GM19372 (cell line): ENCODE data around the gene TUBA3D.
"Not testable (repeated sequence)": the region's sequence is repeated elsewhere in the genome, so short reads cannot be mapped to it uniquely, and the experiment has no call there.

ENCODE experiments used
- ATAC-seq: cut with Tn5 transposase; IDR thresholded peaks from one replicate; pipeline ENCODE4 v1.9.1; 2021; ENCODE audit warnings: mild to moderate bottlenecking, low read depth, moderate library complexity; ENCODE audit not compliant: unreplicated experiment

Gene TUBA3D

DNA sequence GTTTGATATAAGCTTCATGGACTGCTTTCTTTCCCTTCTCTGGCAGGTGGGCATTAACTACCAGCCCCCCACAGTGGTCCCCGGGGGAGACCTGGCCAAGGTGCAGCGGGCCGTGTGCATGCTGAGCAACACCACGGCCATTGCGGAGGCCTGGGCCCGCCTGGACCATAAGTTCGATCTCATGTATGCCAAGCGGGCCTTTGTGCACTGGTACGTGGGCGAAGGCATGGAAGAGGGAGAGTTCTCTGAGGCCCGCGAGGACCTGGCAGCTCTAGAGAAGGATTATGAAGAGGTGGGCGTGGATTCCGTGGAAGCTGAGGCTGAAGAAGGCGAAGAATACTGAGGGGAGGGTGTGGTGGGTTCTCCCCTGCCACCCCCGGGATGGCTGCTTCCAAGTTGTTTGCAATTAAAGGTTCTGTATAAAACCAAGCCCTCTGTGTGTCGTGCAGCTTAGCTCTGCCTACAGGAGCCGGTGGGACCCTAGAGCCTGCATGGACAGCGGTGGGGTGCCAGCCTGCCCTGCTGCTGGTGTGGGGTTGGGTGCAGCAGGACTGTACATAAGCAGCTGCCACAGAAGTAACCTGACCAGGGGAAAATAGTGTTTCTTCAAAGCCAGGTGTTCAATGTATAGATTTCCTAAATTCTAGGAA, 6.7 kb downstream of the TUBA3D start:
- not testable (repeated sequence) for ATAC-seq

DNA sequence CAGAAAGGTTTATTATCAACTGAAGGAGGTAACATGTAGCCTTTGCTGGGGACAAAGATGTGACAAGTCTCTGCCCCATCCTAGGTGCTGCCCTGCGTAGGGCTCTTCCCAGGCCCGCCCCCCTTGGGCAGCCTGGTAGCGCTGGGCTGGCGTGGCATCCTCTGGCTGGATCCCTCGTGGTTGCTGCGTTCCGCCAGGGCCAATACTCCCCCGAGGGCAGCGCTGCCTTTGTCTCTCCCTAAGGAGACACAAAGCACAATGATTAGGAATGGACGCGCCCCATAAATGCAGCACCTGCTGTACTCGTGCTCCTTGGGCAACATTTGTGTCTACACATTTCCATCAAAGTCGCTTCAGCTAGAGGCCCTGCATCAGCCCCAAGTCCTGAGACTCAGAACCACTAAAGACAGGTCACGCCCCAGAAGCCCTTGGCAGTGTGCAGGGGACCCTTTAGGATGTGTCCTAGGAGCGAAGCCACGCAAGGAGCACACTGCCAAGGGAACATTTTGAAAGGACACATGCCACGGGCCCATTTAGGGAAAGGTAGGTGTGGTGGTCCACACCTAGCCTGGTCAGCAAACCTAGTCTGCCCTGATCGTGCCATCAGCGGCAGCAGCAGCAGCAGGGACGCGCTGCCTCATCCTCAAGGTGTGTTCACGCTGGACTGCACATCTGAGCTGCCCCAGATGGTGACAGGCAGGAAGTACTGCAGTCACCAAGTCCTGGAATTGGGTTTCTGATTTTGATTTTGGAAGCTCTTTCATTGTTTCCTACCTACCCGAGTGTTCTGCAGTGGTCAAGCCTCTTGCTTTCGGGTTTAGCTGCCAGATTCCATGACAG, 8.3 kb downstream of the TUBA3D start:
- ATAC-seq: not testable (repeated sequence)

DNA sequence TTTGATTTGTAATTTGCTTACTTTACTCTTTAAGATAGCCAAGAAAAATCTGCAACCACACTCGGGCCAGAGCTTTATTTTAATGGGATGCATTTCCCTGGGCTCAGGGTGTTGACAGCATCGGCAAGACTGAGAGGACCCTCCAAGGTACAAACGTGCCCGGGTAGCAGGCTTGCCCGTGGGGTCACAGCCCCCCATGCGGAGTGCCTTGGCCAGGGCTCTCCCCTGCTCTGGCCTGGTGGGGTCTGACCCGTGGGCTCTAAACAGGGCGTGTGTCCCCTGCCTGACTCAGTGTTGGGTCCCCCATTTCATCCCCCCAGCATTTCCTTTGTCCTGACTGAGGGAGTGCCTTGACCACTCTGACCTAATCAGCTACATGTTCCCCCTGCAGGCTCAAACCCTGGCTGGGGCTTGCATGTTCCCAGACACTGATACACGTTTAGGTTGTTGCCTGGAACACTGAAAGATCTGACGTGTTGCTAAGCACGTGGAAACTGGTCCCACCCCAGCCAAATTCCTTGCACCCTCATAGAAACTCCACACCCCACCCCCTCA, 9.1 kb downstream of the TUBA3D start:
- ATAC-seq: not testable (repeated sequence)

DNA sequence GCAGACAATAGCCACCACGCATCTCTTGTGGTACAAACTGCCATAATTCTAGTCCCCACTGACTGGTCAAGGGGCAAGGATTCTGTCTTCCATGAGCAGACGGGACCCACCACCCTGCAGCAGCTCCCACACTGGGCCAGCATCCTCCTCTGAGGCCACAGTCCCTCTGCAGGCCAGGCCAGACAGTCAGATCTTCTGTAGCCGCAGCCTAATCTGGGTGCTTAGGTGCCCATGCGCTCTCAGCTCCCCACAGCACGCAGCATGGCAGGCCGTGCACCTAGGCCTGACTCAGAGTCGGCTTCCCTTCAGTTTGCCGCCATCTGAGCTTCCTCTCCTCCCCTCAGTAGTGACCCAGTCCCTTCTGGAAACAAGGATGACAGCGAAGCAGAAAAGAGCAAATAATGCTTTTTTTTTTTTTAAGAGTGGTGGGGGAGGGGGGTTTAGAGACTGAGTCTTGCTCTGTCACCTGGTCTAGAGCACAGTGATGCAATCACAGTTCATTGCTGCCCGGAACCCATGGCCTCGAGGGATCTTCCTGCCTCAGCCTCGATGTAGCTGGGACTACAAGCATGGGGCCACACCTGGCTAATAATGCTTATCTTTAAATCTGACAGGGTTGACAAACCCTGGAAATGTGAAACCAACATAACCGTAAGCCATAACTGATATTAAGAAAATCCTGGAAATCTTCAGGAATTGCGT, 10.4 kb downstream of the TUBA3D start:
- not testable (repeated sequence) for ATAC-seq

DNA sequence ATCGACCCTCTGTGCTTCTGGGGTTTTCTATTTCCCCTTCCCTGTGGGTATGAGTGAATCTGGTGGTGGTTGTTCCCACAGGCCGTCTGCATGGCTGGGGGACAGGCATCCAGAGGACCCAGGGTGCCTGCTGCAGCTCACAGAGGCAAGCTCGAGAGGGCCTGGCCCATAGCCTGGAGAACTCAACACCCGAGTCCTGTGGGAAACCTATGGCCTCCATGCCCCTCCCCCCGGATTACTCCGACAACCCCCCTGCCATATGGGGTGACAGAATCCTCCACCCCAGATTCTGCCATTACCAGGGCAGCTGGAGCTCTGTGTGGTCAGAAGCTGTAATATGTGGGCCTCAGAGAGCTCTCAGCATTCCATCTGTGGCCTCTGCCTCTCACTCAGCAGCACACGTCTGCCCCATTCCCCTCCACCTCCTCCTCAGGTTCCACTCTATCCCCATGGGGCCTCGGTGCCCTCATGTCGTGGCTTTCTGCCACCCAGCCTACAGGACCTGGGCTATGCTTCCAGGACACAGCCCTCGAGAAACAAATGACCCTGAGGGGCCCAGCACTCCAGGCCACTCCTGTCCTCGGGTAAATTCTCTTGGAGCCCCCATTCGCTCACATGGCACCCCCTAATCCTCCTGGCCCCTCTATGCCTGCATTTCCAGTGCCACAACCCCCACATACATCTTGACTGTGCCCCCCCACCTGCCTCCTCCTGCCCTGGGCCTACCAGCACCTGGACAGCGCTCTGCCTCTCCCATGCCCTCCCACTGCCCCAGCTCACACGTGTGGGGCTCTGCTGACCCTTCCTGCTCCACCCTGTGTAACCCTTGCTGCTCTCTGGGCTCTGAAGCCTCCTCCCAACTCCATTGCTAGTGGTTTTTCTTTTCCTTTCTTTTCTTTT, 12.6 kb downstream of the TUBA3D start:
- ATAC-seq: no peak

DNA sequence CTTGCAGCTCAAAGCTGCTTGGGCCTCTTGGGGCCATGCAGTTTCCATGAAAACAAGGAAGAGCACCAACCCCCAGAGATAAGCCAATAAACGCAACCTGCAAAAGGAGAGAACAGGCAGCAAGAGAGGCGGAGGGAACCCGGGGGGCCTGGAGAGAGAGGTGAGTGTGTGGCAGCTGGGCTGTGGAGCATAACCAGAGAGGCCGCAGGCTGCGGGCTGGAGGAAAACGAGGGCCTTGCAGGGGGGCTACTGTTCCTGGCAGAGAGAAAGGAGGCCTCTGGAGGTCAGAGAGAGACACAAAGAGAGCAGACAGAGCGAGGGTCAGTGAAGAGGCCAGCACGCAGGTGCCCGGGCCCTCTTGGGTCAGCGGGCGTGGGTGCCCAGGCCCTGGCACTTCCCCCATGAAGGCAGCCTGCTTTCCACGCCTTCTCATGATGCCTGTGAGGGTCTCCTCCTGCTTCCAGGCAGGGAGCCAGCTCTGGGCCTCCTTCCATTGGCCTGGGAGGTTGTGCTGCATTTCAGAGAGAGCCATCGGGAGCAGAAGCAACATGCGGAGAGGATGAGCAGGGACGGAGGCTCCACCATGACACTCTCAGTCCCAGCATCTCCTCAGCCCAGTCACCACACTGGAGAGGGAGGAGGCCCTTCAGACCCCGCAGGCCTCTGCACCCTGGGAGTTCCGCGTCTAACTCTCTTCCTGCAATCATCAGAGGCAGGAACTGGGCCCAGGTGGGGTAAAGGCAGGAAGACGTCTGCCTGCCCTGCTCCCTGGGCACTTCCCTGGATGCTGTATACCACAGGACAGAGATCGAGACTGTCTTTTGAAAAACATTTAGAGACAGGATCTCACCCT, 14.9 kb downstream of the TUBA3D start:
- not testable (repeated sequence) for ATAC-seq

DNA sequence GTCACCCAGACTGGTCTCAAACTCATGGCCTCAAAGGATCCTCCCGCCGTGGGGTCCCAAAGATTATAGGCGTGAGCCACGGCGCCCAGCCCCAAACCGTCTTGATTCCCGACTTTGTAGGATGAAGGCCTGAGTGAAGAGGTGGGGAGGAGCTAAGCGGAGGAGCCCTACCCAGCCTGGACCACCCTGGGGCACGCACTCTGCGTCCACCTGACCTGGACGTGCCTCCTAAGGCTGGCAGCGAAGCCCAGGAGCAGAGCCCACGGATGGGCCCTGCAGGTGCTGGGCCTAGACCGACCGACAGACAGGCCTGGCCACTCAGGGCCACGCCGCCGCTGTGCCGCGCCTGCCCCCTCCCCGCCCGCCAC, 15.5 kb downstream of the TUBA3D start:
- ATAC-seq: not testable (repeated sequence)

DNA sequence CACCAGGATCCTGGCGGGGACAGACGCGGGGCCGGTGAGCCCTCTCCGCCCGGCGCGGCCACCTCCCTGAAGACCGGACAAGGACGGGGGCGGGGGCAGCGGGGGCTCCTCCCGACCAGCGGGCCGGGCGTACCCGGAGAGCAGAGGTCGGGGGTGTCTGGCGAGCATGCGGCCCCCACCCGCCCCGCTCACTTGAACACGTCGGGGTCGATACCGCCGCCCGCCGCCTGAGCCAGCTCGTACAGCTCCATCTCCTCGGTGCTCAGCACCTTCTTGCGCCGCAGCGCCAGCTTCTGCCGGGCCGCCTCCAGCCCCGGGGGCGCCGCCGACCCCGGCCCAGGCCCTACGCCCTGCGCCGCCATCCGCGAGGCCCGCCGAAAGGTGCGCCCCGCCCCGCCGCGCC, 16.1 kb downstream of the TUBA3D start, which contains the start of gene MZT2A:
TSS of gene MZT2A (minus strand) at position 383 of the 403 bp plus-strand sequence. CDS start at position 362, 21 bp downstream.
- peak; percentile 11 for ATAC-seq

DNA sequence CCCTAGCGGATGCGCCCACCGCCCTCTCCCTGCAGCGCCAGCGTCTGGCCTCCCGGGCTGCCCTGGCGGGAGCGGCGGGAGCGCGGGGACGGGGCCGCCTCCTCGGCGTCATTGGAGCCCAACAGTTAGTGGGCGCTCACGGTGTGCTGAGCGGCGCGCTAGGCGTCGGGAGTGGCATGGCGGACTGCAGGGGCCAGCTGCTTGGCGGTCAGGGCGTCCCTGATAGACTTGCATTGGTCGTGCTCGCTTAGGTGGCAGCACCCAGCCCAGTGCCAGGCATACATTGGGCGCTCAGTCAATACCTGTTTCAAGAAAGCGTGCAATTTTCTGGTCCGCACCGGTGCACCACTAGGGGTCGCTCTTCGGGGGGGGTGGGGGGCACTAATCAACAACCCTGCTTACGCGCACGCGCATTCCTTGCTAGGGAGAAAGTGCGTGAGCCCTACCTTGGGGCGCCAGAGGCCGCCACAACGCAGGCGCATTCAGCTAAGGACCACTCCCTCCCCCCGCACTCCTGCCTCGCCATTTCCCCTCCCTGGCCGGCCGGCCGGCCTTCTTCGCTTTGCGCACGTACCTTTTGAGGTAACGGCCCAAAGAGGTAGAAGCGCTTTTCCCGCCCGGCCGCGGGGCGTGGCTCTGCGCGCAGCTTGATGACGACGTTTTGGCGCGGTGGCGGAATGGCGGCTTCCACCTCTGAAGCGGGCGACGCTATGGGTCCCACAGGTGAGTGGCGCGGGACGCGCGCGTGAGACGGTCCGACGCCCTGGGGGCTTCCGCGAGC, 16.7 kb downstream of the TUBA3D start:
- ATAC-seq: peak; percentile 66

DNA sequence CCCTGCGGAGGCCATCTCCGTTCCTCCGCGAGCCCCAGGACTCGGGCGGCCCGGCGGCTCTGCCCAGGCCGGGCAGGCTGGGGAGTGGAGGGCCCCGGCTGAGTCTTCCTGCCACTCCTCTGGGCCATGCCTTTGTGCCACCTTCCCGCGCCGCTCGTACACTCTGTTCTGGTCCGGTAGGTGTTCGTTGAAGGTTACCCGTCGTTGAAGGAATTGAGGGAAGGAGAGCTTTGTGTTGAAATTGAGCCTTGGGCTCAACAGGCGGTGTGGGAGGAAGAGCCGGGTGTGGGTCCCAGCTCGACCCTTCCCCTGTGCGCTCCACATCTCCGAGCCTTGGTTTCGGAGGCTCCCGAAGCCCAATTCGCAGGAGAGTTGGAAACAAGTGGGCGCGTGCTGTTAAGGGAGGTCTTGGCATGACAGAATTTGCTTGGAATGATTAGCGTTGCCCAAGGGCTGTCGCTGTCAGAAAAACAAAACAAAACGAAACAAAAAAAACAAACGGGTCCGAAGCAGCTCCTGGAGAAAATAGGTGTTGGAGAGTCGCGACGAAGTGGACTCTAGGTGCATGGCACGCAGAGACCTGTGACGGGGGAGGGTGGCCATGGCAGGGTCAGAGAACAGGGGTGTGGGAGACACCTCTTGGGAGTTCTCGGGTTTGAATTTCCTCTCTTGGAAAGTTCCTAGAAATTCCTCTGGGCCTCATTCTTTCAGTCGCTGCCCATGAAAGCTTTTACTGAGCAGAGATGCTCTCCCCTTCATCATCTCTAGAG, 17.5 kb downstream of the TUBA3D start:
- ATAC-seq: peak; percentile 20

DNA sequence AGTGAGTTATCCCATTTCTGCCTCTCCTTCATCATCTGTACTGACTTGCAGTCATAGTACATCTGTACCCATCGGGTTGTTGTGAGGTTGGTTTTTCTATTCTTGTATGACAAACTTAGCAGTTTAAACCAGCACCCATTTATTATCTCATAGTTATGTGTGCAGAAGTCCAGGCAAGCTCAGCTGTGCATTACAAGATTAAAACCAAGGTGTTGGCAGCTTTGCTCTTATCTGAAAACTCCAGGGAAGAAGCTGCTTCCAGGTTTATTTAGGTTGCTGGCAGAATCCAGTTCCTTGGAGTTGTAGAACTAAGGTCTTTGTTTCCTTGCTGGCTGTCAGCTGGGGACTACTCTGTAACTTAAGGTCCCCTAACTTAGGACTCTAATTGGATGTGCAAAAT, 19.6 kb downstream of the TUBA3D start:
- not testable (repeated sequence) for ATAC-seq

DNA sequence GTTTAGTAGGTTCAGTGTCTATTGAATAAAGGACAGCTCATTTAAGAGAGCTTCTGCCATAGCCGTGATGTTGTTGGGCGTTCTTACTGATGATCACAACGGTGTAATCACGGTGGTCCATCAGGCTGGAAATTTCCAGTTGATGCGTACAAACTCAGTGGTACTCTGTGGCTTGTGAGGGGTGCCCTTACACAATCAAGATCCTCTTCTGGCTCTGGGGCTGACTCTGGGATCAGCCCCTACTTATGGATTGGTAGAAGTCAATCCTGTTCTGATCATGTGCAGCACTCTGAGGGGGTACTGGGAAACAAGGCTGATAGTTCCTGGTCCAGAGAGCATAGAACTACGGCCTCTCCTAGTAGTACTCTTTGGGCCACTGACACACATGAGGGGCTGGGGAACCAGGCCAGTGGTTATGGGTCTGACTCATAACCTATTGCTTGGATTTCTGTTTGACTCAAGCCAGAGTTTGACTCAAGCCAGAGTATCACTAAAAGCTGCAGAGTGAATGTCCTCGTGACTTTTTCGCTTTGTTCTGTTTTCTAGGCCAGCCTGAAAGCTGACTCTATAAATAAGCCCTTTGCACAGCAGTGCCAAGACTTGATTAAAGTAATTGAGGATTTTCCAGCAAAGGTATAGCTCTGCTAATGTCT, 22.5 kb downstream of the TUBA3D start:
- peak; percentile 66 for ATAC-seq

DNA sequence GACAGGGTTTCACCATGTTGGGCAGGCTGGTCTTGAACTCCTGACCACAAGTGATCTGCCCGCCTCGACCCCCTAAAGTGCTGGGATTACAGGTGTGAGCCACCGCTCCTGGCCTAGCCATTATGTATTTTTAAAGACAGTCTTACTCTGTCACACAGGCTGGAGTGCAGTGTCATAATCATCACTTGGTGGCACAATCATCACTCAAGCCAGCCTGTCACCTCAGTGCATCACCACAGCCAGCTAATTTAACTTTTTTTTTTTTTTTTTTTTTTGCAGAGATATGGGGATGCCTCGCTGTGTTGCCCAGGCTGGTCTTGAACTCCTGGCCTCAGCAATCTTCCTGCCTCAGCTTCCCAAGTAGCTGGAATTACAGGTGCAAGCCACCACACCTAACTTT, 27.7 kb downstream of the TUBA3D start:
- not testable (repeated sequence) for ATAC-seq

DNA sequence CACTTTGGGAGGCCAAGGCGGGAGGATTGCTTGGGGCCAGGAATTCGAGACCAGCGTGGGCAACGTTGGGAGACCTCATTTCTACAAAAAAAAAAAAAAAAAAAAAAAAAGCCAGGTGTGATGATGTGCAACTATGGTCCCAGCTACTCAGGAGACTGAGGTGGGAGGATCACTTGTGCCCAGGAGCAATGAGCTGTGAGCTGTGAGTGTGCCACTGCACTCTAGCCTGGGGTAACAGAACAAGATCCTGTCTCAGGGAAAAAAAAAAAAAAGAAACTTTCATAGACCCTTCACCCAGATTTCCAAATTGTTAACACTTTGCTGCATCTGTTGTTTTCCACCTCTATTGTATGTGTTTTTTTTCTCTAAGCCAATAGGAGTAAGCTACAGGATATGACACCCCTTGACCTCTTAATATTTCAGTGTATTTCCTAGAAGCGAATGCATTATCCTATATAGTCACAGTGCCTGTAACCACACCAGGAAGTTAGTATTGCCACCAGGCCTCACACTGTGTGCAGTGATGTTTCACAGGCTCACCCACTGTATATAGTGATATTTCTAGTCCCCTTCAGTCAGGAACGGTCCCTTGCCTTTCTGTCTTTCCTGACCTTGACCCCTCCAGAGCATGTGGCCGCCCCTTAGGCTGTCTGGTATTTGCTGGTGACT, 28.3 kb downstream of the TUBA3D start:
- ATAC-seq: not testable (repeated sequence)

DNA sequence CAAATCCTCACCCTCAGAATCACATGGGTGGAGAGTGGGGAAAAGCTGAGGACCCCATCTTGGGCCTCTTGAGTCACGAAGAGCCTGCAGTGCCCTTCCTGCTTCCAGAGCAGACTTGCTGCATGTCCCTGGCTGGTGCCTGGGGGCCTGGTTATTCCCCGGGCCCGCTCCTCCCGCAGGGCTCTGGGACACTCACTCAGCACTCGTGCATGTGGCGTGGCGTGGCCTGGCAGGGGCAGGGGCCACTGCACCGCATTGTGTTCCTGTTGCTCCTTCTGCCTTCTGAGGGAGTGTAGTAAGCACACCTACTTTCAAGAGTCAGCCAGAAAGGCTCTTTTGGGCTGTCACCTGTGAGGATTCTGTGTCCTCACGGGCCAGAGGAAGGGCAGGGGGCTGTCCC, 33.7 kb downstream of the TUBA3D start:
- no peak for ATAC-seq

DNA sequence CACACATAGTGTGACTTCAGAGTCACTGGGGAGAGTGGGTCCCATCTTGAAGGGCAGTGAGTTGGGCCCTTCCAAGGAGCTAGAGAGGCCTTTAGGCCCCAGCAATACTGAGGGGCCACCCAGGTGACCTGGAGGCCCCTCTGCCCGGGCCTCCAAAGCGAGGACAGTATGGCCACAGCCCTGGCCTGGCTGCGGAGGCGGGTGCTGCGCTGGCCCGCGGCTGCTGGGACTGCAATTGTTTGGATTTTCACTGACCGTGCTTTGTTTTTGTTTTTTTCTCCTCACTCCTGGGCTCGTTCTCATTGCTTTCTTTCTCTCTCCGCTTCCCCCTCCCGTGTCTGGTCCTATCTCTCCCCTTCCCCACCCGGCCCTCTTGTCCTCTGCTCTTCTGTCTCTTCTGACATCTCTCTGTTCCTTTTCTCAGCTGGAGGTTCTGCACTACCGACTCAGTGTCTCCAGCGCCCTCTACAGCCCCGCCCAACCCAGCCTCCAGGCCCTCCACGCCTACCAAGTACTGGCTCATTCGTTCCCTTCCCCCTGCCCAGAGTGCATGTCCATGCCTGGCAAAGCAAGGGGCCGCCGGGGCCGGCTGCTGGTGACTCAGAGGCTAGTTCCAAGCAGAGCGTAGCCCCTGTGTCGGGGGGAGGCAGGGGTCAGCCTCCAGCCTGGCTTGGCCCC, 35.5 kb downstream of the TUBA3D start:
- ATAC-seq: not testable (repeated sequence)
